Tracheal epithelial cell (primary cell): ENCODE results near the gene CBFA2T2. TPM values are rescaled to one million over a fixed set of nuclear protein-coding genes. Genes with fewer than 3 reads are reported as not detected.

ENCODE experiments used
- total RNA-seq: library from RNA; depleted of rRNA; stranded (reverse); fragments of >200 nt; gene quantifications from 2 replicates; pipeline ENCODE4 v1.2.1, GENCODE V29; 2014

The CBFA2T2 gene
- 3.6 and 5.1 TPM in 2 replicates for total RNA-seq

GRCh38 chr20:33490023-33490933, at the start of gene CBFA2T2:
CBFA2T2 (plus strand) TSS chr20:33490096; CDS start chr20:33490268, 172 bp downstream.

GRCh38 chr20:33443512-33444239, 46.2 kb upstream of the CBFA2T2 start, which contains the start of gene SNTA1:
SNTA1 (minus strand) TSS chr20:33443763; CDS start chr20:33443620, 143 bp downstream.

GRCh38 chr20:33662172-33662571, 172.3 kb downstream of the CBFA2T2 start, which contains the start of gene C20orf144:
C20orf144 (plus strand) TSS chr20:33662327; CDS start chr20:33662346, 19 bp downstream.

GRCh38 chr20:33666293-33667244, 176.7 kb downstream of the CBFA2T2 start, which contains the start of gene ACTL10:
ACTL10 (plus strand) TSS chr20:33666943; CDS start chr20:33667498, 555 bp downstream.

GRCh38 chr20:33674294-33675135, 184.6 kb downstream of the CBFA2T2 start, which contains the start of gene NECAB3:
NECAB3 (minus strand) TSS chr20:33674428; CDS start chr20:33674352, 76 bp downstream.

GRCh38 chr20:33686100-33686983, 196.4 kb downstream of the CBFA2T2 start, which contains the start of gene E2F1:
E2F1 (minus strand) TSS chr20:33686385; CDS start chr20:33686264, 121 bp downstream.

Other genes with a start within 250 kb of the CBFA2T2 start
- not detected in 2 replicates for gene BPIFB1, start 206.9 kb upstream of the CBFA2T2 start, total RNA-seq
- gene CDK5RAP1, start 88.6 kb upstream of the CBFA2T2 start, total RNA-seq = 18.1 and 28.2 TPM in 2 replicates
- 3.8 and 12.3 TPM in 2 replicates for gene SNTA1, start 46.3 kb upstream of the CBFA2T2 start, total RNA-seq
- gene C20orf144, start 172.2 kb downstream of the CBFA2T2 start, total RNA-seq = 0.24 TPM in 1 of 2 replicates, not detected in the other
- gene ACTL10, start 176.8 kb downstream of the CBFA2T2 start, total RNA-seq = 1.5 and 2.7 TPM in 2 replicates
- 12.1 and 16.1 TPM in 2 replicates for gene NECAB3, start 184.3 kb downstream of the CBFA2T2 start, total RNA-seq
- 0.43 and 2.2 TPM in 2 replicates for gene E2F1, start 196.3 kb downstream of the CBFA2T2 start, total RNA-seq
- 3.6 and 8.7 TPM in 2 replicates for gene PXMP4, start 230.2 kb downstream of the CBFA2T2 start, total RNA-seq
- 0.64 and 0.72 TPM in 2 replicates for gene ZNF341, start 241.9 kb downstream of the CBFA2T2 start, total RNA-seq